GDM1 (cell line): ENCODE data around the gene MDFIC.

Source experiments
- DNase-seq: peaks from one replicate; lab custom pipeline; 2025; lab: John Stamatoyannopoulos, UW

MDFIC gene

DNA sequence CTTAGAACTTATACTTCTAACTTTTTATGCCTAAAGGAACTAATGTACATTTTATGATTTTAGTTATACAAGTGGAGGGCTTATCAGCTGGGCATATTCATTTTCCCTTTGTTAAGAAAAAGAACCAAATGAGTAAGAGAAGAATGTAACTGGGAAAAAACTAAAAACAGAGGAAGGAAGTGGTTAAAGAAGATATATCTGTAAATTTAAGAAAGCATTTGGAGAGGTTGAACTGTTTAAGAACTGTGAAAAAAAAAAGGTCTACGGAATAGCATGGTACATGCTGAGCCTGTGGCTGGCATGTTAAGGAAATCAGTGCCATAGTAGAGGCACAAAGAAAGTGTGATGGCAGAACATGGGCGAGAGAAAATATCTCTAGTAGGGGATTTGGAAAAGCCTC, 6.2 kb downstream of the MDFIC start:
- DNase-seq = no peak

DNA sequence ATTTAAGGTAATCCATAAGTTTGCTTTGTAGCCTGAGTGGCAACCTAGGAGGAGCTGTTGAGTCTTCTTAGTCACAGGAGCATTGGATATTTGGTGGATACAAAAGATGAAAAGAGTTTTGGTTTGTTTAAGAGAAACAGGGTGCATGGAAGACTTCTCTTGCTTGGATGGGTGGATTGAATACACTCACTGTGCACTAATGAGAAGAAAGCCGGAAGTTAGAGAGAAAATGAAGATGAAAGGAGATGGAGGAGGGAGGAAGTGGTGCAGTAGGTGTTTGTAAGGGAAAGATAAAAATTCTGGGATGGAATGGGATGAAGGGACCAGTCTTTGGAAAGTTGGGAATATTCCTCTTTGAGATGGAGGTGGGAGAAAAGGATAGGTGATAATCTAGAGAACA, 7.7 kb downstream of the MDFIC start:
- DNase-seq = no peak

DNA sequence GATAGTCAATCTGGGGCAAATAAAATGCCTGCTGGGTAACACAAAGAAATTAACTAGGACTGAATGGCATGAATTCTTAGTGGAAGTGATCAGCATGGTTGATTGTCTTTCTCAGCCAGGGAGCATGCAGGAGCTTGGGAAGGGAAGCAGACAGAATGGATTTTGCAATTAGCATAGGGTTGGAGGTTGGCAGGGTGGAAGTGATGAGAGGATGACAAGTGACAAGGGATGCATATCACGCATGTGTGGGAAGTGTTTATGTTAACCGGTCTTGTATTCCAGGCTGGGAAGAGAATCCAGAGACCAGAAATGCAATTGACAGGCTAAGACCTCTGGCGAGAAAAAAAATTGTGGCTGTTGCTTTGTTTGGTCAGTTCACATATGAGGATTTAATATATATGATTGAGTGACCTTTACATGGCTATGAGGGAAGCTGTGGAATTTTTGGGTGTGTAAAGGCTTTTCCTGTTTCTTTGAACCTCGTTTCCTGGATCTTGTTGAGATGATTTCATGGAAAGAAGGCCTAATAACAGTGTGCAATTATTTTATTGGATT, 8.3 kb downstream of the MDFIC start:
- no peak for DNase-seq

DNA sequence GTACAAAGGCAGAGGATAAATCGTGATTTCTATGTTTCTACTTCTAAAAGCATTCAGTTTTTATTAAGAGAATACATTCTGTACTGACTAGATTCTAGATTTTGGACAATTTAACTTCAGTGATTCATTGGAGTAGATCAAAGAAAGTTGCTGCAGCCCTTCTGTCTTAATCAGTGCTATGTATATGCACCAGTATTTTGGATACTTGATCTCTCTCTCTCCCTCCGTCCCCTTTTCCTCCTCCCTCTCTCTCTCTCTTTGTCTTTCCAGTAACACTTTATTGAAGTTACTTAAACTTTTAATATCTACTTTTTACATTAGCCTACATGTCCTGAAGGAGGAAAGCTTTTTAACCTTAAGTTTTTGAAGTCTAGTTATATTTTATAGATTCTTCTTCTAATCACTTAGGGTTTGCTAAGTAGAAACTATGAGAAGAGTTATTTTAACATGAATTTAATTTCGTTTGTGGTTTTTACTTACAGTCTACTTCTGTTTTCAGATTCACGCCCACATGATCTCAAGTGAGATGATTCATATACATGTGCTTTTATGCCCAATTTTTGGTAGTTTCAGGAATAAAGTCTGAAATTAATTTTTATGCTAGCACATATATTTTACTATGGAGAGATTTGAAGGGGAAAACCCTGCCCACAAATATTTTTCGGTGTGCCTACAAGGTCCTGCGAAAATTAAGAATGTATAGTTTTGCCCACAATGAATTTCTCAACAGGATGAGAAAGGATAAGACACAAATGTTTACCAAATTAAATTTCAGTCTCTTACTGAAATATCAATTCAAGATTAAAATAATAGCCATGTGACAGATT, 9.1 kb downstream of the MDFIC start:
- DNase-seq = no peak

DNA sequence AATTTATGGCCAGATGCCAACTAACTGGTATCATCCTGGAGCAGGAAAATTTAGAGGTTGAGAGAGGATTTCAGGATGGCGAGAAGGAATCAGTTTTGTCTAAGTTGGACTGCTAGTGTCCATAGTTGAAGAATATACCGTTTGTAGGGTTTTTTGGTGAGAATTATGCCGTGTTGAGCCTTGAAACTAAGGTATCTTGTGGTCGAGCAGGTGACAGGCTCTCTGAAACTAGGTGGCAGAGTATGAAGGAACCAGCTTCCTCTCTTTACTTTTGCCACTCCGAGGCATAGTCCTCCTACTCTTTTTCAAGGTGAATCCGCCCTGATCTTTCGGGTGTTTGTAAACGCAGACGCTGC, 9.7 kb downstream of the MDFIC start:
- no peak for DNase-seq

DNA sequence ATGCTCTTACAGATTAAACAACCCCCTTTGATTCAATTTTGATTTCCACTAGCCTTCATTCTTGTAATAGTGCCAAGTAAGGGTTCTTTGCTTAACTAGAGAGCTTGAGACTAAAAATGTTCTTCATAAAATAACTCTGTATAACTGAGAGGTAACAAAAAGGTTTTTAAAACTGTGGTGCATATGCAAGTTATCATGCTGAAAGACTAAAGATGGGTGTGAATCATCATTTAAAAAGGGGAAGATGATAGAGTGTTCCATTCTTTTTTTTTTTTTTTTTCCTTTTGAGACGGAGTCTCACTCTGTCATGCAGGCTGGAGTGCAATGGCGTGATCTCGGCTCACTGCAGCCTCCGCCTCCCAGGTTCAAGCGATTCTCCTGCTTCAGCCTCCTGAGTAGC, 11.1 kb downstream of the MDFIC start:
- no peak for DNase-seq

DNA sequence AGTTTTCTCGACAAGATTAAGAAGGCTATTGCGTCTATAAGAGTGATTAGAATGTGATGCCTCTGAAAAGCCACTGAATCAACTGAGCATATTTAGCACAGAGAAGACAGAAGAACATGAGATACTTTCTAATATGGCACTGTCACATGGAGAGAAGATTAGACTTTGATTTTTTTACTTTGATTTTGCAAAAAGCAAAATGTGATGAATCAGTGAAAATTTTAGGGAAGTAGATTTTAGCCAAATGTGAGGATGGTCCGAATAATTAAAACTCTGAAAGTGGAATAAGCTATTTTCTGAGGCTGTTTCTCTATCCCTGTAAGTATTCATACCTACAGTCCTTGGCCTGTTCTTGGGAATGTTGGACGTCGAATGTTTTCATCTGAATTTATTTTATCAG, 11.8 kb downstream of the MDFIC start:
- no peak for DNase-seq

DNA sequence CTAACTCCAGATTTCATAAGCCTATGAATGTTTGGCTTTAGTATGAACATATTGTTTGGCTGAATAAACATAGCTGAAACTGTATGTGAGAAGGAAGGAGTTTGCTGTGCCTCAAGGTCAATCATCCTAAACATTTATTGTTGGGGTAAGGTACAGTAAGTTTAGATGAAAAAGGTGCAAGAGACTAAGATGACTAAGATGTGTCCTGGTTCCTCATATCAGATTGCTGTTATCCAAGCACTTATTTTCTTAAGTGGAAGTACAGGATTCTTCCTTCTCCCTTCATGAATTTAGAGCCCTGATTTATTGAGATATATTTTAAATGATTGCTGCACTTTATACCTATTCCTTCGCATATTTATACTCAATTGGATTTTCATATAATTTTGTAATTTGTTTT, 12.2 kb downstream of the MDFIC start:
- DNase-seq = no peak

DNA sequence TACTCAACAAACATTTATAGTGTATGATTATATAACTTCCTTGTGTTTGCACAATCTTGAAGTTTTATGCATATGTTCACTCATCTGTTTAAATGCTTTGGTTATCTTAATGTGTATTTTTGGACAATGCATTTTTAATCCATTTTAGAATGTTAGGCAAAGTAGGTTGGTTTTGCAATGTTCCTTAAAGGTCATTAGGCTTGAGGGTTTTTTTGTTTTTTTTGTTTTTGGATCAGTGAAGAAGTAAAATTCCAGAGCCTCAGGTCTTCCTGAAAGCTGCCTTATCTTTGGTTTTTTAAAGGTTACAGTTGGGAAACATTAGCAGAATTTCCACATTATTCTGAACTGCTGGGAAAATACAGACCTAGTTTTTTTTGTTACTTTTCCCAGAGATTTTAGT, 12.8 kb downstream of the MDFIC start:
- DNase-seq = no peak

DNA sequence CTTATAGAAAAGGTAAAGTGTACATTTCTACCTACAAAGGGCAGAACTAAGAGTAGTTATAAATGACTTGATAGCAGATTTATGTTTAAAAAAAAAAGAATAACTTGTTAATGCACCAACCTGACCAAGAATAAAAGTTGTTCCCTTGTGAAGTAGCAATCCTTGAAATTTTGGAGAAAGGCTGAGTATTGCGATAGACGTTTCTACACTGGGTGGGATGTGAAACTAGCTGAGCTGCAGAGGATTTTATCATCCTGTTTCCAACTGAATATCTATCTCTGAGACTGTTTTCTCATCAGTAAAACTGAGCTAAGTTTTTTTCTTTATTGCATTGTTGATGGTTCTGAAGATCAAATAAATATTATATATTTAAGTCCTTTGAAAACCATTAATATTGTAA, 14.6 kb downstream of the MDFIC start:
- no peak for DNase-seq

DNA sequence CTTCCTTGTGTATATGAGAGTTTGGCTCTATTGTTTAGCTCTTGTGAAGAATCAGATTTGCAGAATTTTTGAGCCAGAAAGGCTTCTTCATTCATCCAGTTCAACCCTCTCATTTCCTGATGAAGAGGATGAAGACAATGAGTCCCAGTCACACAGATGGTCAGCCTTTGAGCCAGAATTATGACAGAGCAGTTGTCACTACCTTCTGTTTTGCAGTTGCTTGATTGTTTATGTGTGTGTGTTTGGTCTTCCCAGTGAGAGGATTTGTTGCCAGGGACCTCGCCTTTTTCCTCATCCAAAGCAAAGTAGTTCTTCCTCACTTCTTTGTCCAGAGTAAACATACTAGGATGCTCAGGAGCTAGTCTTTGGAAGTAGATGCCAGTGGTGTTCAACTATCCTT, 15.6 kb downstream of the MDFIC start:
- no peak for DNase-seq

DNA sequence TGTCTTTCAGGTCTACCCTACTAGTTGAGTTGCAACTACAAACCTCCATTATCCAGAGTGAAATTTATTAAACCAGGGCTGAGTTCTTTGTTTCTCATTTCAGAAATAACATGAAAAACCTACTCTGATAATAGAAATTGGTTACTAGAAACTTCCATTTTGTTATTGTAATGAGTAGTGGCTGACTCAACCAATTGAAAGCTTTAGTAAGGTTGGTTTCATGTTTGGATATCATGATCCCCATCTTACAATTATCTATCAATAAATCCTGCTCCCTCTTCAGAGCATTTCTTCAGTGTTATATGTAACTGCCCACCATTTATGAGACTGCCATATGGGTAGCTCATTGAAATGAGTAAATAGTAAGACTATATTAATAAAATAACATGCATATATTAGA, 16.9 kb downstream of the MDFIC start:
- DNase-seq = no peak

DNA sequence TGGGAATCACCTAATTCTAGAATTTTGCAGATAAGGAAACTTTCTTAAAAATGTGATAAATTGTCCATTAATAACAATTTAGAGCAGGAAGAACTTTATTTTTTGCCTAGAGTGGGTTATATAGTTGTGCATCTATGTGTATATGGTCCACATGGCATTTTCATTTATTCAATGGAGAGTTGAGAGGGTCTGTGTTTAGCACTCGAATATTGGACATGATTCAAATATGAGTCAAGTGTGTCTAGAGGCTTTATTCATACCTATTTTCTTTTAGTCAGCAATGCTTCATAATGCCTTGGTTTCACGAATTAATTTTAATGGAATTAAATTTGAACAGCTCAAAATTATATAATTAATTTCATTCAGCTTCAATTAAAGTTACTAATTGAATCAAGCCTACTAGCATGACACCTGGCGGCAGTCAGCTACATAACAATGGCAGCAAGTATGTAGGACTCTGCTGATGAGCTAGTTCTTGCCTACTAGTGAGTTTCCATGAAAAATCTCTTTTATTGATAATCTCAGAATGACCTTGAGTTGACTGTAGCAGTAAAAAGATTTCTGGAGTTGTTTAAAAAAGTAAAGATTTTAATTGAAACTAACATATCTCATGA, 17.7 kb downstream of the MDFIC start:
- no peak for DNase-seq

DNA sequence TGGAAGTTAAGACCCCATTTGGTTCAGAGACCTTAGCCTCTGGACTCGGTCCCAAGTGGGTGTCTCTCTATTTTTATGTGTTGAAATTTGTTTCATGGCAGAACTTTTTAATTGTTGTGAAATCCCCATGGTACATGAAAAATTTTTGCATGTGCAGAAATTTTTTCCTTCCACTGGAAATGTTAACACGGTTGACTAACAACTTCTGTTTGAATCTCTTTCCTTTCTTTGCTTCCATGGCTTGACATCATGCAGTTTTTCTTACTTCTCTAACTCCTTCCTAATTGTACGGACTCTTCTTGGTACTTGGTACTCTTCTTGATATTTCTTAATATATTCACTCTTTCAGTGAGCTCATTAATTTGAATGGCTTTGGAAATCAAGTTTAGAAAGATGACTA, 18.3 kb downstream of the MDFIC start:
- no peak for DNase-seq

DNA sequence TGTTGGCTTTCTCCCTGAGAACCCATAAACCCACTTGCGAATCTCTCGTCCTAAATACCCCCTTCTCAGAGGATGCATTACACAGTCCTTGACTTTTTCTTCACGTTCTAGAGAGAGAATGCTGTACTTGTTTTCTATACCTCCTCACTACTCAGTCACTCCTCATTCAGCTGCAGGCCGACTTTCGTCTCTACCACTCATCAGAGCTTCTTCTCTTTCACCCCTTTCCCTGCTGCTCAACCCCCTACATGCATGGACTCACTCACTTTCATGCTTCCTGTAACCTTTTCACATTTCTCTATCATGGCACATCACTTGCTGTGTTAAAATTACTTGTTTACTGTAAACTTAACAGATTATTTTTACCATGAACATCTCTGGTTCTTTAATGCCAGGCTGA, 19.8 kb downstream of the MDFIC start:
- no peak for DNase-seq

DNA sequence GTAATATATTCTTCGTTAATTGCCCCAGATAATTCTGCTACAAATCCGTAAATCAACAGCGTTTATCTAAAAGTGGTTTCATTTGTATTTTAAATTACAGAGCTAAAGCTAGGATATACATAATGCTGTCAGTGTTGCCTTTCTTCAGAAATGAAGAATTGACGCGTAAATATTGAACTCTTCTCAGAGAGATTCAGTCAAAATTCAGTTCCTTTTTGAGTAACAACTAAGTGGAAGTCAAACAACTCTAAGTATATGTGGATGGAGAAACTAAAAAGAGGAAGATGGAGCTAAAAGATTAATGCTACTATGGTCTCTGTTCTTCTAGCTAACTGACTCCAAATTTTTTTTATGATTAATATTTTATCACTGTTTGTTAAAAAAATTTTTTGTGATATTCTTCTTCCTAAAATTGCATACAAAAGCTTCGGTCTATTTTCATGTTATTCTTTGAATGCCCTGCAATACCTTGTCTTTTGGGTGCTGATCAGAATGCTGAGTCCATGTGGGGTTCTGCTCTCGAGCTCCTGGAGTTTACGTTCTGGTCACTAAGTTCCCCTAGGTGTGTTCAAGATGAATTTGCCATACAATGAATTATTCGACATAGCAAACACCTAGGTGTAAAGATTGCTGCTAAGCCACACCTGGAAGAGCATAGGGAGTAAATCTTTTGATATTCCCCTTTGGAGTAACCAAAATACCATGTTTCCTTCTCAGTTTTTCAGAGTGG, 20.7 kb downstream of the MDFIC start:
- DNase-seq = no peak

DNA sequence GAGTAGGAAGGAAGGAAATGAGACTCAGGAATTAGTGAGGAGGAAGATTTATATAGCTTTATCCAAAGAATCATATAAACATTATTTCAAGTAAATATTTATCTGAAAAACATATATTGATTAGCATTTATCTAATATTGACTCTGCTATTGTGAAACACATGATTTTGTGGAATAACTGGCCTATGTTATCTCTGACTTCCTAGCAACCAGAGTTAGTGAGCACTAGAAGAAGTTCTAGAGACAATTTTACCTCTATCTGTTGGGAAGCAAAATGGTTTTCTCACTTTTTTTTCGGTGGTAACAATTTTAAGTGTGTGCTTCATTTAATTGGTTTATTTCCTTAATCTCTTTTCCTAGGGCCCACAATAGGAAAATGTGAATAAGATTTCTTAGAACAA, 21.6 kb downstream of the MDFIC start:
- DNase-seq = no peak

DNA sequence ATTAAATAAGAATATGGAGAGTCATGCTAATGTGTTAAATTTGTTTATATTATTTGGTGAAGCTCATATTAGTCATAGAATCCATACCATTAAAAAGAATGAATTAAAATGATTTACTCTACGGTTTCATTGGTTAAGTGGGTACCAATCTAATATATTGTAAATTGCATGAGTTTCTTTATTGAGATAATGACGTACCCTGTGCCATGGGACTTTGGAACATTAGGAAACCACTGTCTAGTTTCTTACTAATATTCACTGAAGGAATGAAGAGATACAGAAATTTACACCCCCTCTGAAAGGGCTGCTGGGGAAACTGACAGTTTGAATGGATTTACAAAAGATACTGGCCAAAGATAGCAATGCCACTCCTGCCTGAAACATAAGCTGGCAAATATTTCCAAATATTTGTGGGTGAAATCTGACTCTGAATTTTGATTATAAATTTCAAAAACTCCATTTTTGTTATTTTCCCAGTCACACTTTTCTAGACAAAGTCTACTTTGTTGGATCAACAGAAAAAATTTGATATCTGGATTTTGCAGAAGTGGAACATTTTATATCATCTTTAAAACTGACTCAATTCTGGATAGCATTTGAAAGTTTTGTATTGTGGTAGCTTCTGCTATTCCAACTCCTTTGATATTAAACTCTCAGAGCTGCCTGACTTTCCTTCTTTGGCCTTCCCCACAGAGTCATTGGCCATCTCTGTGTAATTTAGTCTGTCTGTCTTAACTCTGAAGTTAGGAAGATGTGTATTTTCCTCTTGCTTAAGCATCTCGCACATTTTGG, 22.3 kb downstream of the MDFIC start:
- DNase-seq = no peak

DNA sequence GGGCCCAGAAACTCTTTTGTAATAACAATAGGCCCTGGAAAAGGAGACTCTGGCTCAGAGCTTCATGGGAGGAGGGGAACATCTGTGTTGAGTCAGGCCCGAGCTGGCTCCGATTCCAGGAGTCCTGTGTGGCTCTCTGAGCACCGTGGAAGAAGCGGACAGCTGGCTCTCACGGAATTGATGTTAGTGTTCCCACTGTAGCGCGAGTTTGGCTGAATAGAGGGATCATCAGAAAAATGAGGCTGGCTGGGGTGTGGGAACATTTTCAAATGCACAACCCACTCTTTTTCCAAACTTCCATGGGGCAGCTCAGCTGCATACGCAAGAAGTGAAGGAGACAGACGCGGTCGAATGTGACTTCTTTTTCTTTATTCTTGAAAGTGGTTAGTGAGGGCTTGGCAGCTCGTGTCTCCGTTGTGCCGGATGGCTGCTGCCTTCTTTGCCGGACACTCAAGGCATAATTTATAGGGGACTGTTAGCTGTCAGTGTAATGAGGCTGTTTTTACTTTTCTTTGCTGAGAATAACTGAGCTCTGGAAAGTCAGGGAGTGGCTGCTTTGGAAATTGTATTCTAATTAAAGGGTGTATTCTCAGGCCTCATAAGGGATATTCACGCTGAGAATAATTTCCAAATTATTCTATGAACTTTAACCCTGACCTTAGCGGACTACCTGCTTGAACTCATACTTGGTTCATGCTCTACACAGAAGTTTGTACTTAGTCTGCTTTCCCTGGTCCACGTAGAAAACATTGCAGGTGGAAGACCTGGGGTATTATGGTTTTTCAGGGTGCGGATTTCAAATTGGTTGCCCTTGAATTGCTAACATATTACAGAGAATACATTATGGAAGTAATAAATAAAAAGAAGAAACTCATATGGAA, 23.1 kb downstream of the MDFIC start:
- DNase-seq = no peak

DNA sequence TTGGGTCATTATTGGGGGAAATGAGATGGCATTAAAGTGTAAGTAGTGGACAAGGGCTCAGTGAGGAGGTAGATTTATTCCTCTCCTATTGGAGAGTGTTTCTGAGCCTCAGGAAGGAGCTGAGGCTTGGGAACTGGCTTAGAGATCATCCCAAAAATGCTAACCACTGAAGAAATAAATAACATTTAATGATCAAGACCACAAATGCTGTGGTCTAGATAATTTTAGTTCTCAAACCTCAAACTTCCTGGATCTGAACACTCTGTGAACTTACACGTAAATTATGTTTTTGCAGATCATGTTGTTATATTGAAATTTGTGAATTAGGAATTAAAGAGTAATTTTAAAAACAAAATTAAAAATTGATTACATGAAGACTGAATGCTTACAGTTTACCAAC, 27.3 kb downstream of the MDFIC start:
- DNase-seq = no peak

DNA sequence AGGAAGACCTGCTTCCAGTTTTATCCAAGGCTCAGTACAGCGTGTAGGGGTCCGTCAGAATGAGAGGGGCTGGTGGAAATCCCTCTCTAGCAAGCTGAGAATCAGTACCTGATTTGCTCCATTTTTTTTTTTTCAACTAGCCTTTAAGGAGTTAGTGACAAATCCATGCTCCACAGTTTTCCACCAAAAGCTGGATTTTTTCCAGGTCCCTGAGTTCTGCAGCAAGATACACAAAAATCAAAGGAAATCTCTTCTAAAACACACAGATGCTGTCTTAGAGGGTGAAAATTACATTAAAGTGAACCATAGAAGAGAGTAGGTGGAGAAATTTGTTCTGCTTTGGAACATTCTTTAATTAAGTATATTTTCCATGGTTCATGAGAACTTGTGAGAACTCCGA, 30.4 kb downstream of the MDFIC start:
- no peak for DNase-seq
